Endothelial cell of umbilical vein (primary cell): ENCODE data around the gene BABAM2. TPM values are rescaled to one million over a fixed set of nuclear protein-coding genes. Genes with fewer than 3 reads are reported as not detected.

Source experiments
- BruUV-seq: library from RNA; stranded (reverse); fragments of 400-500 nt; replicated peaks from 2 replicates; lab custom pipeline; 2021; lab: Mats Ljungman, UMichigan
- CTCF ChIA-PET: fragments of 300-600, 350-600 bp; sonication (Branson Sonifier 250); formaldehyde crosslinking; loops from one replicate; lab custom pipeline; 2021; ENCODE audit warnings: antibody characterized with exemption, inconsistent platforms; lab: Charles Lee
- POLR2A ChIA-PET: fragments of 300-600, 350-600 bp; sonication (Branson Sonifier 250); formaldehyde crosslinking; loops from one replicate; lab custom pipeline; 2021; ENCODE audit warnings: antibody characterized with exemption, inconsistent platforms; lab: Charles Lee
- DNase-seq: peaks from one replicate; pipeline ENCODE4 v3.0.0-alpha.2; 2011; ENCODE audit warnings: low read depth, low spot score
- FAIRE-seq: peaks from 2 replicates; lab custom pipeline; 2011; peaks lifted over from hg19 to GRCh38; lab: Jason Lieb, UNC
- H2AFZ ChIP-seq: 2 replicates; pipeline ENCODE4 v1.6.0; 2012; ENCODE audit warnings: low read depth, low read length, control low read depth, inconsistent platforms
- H3K27ac ChIP-seq: 2 replicates; pipeline ENCODE4 v1.5.1; 2011; ENCODE audit warnings: low read depth, mild to moderate bottlenecking, control low read depth, low read length, moderate library complexity; ENCODE audit not compliant: insufficient read depth
- H3K27me3 ChIP-seq, 2 experiments: 2 replicates each; pipeline versions ENCODE4 v1.6.0 to v1.6.1; 2011; ENCODE audit warnings: low read length in 2 of 2, mixed read lengths in 1 of 2; ENCODE audit not compliant: control insufficient read depth in 2 of 2, insufficient read depth in 2 of 2
- H3K36me3 ChIP-seq, 2 experiments: 2 replicates in 1 of 2; 3 replicates in 1 of 2; pipeline ENCODE4 v1.5.1; 2011; ENCODE audit warnings: low read length in 2 of 2, mild to moderate bottlenecking in 1 of 2, moderate library complexity in 1 of 2; ENCODE audit not compliant: control insufficient read depth in 2 of 2, insufficient read depth in 2 of 2; ENCODE audit errors: extremely low read depth in 1 of 2
- H3K4me1 ChIP-seq: 3 replicates; pipeline ENCODE4 v1.5.1; 2011; ENCODE audit warnings: mild to moderate bottlenecking, low read length; ENCODE audit not compliant: control insufficient read depth, insufficient read depth; ENCODE audit errors: extremely low read depth
- H3K4me2 ChIP-seq: 2 replicates; pipeline ENCODE4 v1.6.1; 2011; ENCODE audit warnings: low read length, control low read depth, mixed read lengths; ENCODE audit not compliant: insufficient read depth
- H3K4me3 ChIP-seq, 3 experiments: fragments of 200-600 bp in 1 of 3; sonication (generic), shearing (Covaris generic) in 1 of 3; replicated peaks in 1 of 3; 2 replicates each; pipeline ENCODE4 v1.5.1; 2011 to 2016; ENCODE audit warnings: control low read depth in 3 of 3, low read length in 3 of 3, mild to moderate bottlenecking in 2 of 3, inconsistent platforms in 1 of 3, low read depth in 1 of 3, moderate library complexity in 1 of 3; ENCODE audit not compliant: insufficient read depth in 1 of 3
- H3K79me2 ChIP-seq: 2 replicates; pipeline ENCODE4 v1.6.0; 2012; ENCODE audit warnings: low read length, inconsistent platforms; ENCODE audit not compliant: control insufficient read depth, insufficient read depth
- H3K9ac ChIP-seq: replicated peaks from 2 replicates; pipeline ENCODE3; 2011; ENCODE audit warnings: low read length, control low read depth; ENCODE audit not compliant: insufficient read depth; ENCODE audit errors: extremely low read depth
- H3K9me1 ChIP-seq: replicated peaks from 3 replicates; pipeline ENCODE4 v1.6.0; 2011; ENCODE audit warnings: mild to moderate bottlenecking, low read length; ENCODE audit not compliant: control insufficient read depth, insufficient read depth; ENCODE audit errors: extremely low read depth
- H3K9me3 ChIP-seq: replicated peaks from 2 replicates; pipeline ENCODE4 v1.5.1; 2012; ENCODE audit warnings: low read length, inconsistent platforms; ENCODE audit not compliant: control insufficient read depth, insufficient read depth
- H4K20me1 ChIP-seq: replicated peaks from 2 replicates; pipeline ENCODE3; 2011; ENCODE audit warnings: mild to moderate bottlenecking, low read length; ENCODE audit not compliant: control insufficient read depth, insufficient read depth; ENCODE audit errors: extremely low read depth
- EZH2 ChIP-seq: IDR thresholded peaks from 2 replicates; pipeline ENCODE4 v1.6.1; 2012; ENCODE audit warnings: borderline replicate concordance, low read depth, mild to moderate bottlenecking, moderate library complexity, low read length, inconsistent platforms; ENCODE audit not compliant: severe bottlenecking
- FOS ChIP-seq: IDR thresholded peaks from 2 replicates; pipeline ENCODE4 v1.6.1; 2011; ENCODE audit warnings: mild to moderate bottlenecking, low read length, moderate library complexity, borderline replicate concordance; ENCODE audit not compliant: insufficient read depth
- GATA2 ChIP-seq: IDR thresholded peaks from 2 replicates; pipeline ENCODE4 v1.7.0; 2011; ENCODE audit warnings: low read depth, mild to moderate bottlenecking, moderate library complexity, mixed read lengths, low read length; ENCODE audit not compliant: insufficient read length, insufficient read depth
- JUN ChIP-seq: IDR thresholded peaks from 2 replicates; pipeline ENCODE4 v1.6.1; 2011; ENCODE audit warnings: borderline replicate concordance, low read depth; ENCODE audit not compliant: insufficient read length, insufficient read depth
- MYC ChIP-seq: IDR thresholded peaks from one replicate; pipeline ENCODE4 v1.6.1; 2011; ENCODE audit warnings: mild to moderate bottlenecking, low read depth, low read length
- POLR2A ChIP-seq: IDR thresholded peaks from 2 replicates; pipeline ENCODE4 v1.6.1; 2012; ENCODE audit warnings: low read depth, mild to moderate bottlenecking, control low read depth, low read length
- POLR2AphosphoS5 ChIP-seq: IDR thresholded peaks from 2 replicates; pipeline ENCODE4 v1.6.1; 2012; ENCODE audit warnings: low read depth, mild to moderate bottlenecking, control low read depth, low read length, moderate library complexity; ENCODE audit not compliant: insufficient read depth
- dilution Hi-C: fragments of 300-500 bp; cut with MboI; formaldehyde crosslinking; loops from one replicate; pipeline ENCODE4 v1.15.0; 2019; ENCODE audit warnings: low sequenced_read_pairs; ENCODE audit not compliant: extremely low pct_ligation_motif_present
- intact Hi-C: fragments of 100-400 bp; cut with micrococcal nuclease; formaldehyde crosslinking; loops from one replicate; pipeline ENCODE4 v1.10.0; 2022
- polyA plus RNA-seq, 4 experiments: library from polyadenylated mRNA; depleted of rRNA in 3 of 4; stranded (reverse) in 3 of 4; unstranded in 1 of 4; fragments of >200 nt; gene quantifications; 2 replicates each; pipeline versions ENCODE4 v1.2.1 to v1.2.3, GENCODE V29; 2011 to 2012; ENCODE audit warnings: missing spikeins in 1 of 4
- total RNA-seq: library from RNA; stranded (reverse); gene quantifications from 2 replicates; pipeline ENCODE4 v1.2.3, GENCODE V29; 2021
- TF ChIP-seq, protein P1 (sequence below), 2 donors: IDR thresholded peaks; 1 replicate in 1 of 2; 2 replicates in 1 of 2; pipeline ENCODE4 v1.5.1; 2011; ENCODE audit warnings: low read length in 2 of 2, mild to moderate bottlenecking in 2 of 2, moderate library complexity in 2 of 2, control low read depth in 1 of 2, inconsistent platforms in 1 of 2, low read depth in 1 of 2; ENCODE audit not compliant: insufficient read depth in 1 of 2; ENCODE audit errors: extremely low read depth in 1 of 2
- TF ChIP-seq, protein P2 (sequence below): IDR thresholded peaks from 2 replicates; pipeline ENCODE4 v1.6.1; 2011; ENCODE audit not compliant: insufficient read depth, insufficient read length

Gene BABAM2
- total and polyA plus RNA-seq, 2 donors (not counting 3 experiments of a cell fraction or from before 2014, with no cell fraction given): 19.9 to 27.6 TPM

- no peaks in the 10 kb centered on the region for H3K36me3 ChIP-seq
- peaks cover 14% of the 10 kb centered on the region for H3K4me1 ChIP-seq
- dilution Hi-C loops (no loop called here), intact Hi-C loops (no loop called here)
- H3K27ac ChIP-seq: no peak overlapping the region
- no peak for FAIRE-seq
- ChIA-PET POLR2A (no interaction called here), CTCF (interaction anchor here (1.4 kb wide), 1 partner anchor 45 kb away, joined by 4 read pairs; no protein-coding TSS in a partner anchor)
- no peak for DNase-seq
- H4K20me1 ChIP-seq: no peaks in the 10 kb centered on the region
- H3K4me2 ChIP-seq: no peak overlapping the region
- no peak overlapping the region for H3K9ac ChIP-seq
- no peak overlapping the region for H3K4me3 ChIP-seq
- TF ChIP-seq FOS: no peak
- no peak for TF ChIP-seq EZH2
- TF ChIP-seq POLR2AphosphoS5: no peak
- TF ChIP-seq POLR2A: no peak
- TF ChIP-seq JUN: no peak
- TF ChIP-seq MYC: no peak
- TF ChIP-seq, protein P1, sequence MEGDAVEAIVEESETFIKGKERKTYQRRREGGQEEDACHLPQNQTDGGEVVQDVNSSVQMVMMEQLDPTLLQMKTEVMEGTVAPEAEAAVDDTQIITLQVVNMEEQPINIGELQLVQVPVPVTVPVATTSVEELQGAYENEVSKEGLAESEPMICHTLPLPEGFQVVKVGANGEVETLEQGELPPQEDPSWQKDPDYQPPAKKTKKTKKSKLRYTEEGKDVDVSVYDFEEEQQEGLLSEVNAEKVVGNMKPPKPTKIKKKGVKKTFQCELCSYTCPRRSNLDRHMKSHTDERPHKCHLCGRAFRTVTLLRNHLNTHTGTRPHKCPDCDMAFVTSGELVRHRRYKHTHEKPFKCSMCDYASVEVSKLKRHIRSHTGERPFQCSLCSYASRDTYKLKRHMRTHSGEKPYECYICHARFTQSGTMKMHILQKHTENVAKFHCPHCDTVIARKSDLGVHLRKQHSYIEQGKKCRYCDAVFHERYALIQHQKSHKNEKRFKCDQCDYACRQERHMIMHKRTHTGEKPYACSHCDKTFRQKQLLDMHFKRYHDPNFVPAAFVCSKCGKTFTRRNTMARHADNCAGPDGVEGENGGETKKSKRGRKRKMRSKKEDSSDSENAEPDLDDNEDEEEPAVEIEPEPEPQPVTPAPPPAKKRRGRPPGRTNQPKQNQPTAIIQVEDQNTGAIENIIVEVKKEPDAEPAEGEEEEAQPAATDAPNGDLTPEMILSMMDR (IDR thresholded peaks at IDR 0.05; ENCODE audit: extremely low read depth in 1 of 2, insufficient read depth in 1 of 2, low read depth in 1 of 2, low read length in 2 of 2): no peak
- TF ChIP-seq, protein P2, sequence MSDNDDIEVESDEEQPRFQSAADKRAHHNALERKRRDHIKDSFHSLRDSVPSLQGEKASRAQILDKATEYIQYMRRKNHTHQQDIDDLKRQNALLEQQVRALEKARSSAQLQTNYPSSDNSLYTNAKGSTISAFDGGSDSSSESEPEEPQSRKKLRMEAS: no peak
- no peak for TF ChIP-seq GATA2
- no TSS peak for BruUV-seq
- H3K79me2 ChIP-seq: no peaks in the 10 kb centered on the region
- H3K9me3 ChIP-seq: no peaks in the 10 kb centered on the region
- no peak overlapping the region for H2AFZ ChIP-seq
- H3K27me3 ChIP-seq: no peaks in the 10 kb centered on the region
- H3K9me1 ChIP-seq: no peaks in the 10 kb centered on the region
These were observed 102.9 kb downstream of the BABAM2 start for GRCh38 chr2:27993402-27993787.
